Measurements from ENCODE around the gene CLEC4C.
"Not testable (repeated sequence)": the region's sequence is repeated elsewhere in the genome, so short reads cannot be mapped to it uniquely, and the experiment has no call there.

DNA sequence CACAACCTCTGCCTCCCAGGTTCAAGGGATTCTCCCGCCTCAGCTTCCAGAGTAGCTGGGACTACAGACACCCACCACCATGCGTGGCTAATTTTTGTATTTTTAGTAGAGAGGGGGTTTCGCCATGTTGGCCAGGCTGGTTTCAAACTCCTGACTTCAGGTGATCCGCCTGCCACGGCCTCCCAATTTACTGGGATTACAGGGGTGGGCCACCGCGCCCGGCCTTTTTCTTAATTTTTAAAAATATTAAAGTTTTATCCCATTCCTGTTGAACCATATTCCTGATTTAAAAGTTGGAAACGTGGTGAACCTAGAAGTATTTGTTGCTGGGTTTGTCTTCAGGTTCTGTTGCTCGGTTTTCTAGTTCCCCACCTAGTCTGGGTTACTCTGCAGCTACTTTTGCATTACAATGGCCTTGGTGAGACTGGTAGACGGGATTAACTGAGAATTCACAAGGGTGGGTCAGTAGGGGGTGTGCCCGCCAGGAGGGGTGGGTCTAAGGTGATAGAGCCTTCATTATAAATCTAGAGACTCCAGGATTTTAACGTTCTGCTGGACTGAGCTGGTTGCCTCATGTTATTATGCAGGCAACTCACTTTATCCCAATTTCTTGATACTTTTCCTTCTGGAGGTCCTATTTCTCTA lies 41.8 kb upstream of the CLEC4C start, which contains the start of gene NANOG:
- TF ChIP-seq, protein P1, sequence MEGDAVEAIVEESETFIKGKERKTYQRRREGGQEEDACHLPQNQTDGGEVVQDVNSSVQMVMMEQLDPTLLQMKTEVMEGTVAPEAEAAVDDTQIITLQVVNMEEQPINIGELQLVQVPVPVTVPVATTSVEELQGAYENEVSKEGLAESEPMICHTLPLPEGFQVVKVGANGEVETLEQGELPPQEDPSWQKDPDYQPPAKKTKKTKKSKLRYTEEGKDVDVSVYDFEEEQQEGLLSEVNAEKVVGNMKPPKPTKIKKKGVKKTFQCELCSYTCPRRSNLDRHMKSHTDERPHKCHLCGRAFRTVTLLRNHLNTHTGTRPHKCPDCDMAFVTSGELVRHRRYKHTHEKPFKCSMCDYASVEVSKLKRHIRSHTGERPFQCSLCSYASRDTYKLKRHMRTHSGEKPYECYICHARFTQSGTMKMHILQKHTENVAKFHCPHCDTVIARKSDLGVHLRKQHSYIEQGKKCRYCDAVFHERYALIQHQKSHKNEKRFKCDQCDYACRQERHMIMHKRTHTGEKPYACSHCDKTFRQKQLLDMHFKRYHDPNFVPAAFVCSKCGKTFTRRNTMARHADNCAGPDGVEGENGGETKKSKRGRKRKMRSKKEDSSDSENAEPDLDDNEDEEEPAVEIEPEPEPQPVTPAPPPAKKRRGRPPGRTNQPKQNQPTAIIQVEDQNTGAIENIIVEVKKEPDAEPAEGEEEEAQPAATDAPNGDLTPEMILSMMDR (CRISPR knock-in tag; IDR thresholded peaks at IDR 0.05), result not testable (repeated sequence)
- not testable (repeated sequence) for TF ChIP-seq ZNF335, KLF16 (CRISPR knock-in tag; IDR thresholded peaks at IDR 0.05)

Measured in HepG2 (cell line).